Fibroblast of villous mesenchyme (primary cell): ENCODE data around the gene SLC36A3. TPM values are rescaled to one million over a fixed set of nuclear protein-coding genes. Genes with fewer than 3 reads are reported as not detected.
A peak's percentile ranks its signal among the peaks of the same experiment; 100 is the strongest.
"Not testable (repeated sequence)": the region's sequence is repeated elsewhere in the genome, so short reads cannot be mapped to it uniquely, and the experiment has no call there.

Experiments used
- DNase-seq: peaks from one replicate; pipeline ENCODE4 v3.0.0-alpha.2; 2010; ENCODE audit warnings: low read depth
- H3K4me3 ChIP-seq: 2 replicates; pipeline ENCODE4 v1.5.1; 2011; ENCODE audit warnings: low read depth, mild to moderate bottlenecking, low read length
- CTCF ChIP-seq: IDR thresholded peaks from 2 replicates; pipeline ENCODE4 v1.5.1; 2012; ENCODE audit warnings: low read depth, mild to moderate bottlenecking, low read length; ENCODE audit not compliant: insufficient read depth
- total RNA-seq: library from RNA; depleted of rRNA; stranded (reverse); fragments of >200 nt; gene quantifications from 2 replicates; pipeline ENCODE4 v1.2.3, GENCODE V29; 2012

SLC36A3 gene
- total RNA-seq, 1 donor, result not detected

GRCh38 chr5:151310932-151311331 is 7.4 kb upstream of the SLC36A3 start:
- TF ChIP-seq CTCF, result no peak
- no peak overlapping the region for H3K4me3 ChIP-seq

DNA sequence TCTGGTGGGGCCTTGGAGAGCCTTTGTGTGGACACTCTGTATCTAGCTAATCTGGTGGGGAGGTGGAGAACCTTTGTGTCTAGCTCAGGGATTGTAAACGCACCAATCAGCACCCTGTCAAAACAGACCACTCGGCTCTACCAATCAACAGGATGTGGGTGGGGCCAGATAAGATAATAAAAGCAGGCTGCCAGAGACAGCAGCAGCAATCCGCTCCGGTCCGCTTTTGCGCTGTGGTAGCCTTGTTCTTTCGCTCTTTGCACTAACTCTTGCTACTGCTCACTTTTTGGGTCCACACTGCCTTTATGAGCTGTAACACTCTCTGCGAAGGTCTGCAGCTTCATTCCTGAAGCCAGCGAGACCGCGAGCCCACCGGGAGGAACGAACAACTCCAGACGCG is 6.3 kb upstream of the SLC36A3 start:
- not testable (repeated sequence) for DNase-seq, H3K4me3 ChIP-seq

More at GRCh38 chr5:151310932-151311331, 7.4 kb upstream of the SLC36A3 start:
- DNase-seq, result no peak

DNA sequence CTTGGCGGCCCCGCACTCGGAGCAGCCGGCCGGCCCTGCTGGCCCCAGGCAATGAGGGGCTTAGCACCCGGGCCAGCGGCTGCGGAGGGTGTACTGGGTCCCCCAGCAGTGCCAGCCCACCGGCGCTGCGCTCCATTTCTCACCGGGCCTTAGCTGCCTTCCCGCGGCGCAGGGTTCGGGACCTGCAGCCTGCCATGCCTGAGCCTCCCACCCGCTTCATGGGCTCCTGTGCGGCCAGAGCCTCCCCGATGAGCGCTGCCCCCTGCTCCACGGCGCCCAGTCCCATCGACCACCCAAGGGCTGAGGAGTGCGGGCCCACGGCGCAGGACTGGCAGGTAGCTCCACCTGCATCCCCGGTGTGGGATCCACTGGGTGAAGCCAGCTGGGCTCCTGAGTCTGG is 5.7 kb upstream of the SLC36A3 start:
- not testable (repeated sequence) for DNase-seq, H3K4me3 ChIP-seq

- peak; percentile 34 for TF ChIP-seq CTCF
- peak; percentile 42 for DNase-seq
- no peak overlapping the region for H3K4me3 ChIP-seq
Observed at GRCh38 chr5:151298063-151298855, 5.3 kb downstream of the SLC36A3 start.

- no peak for TF ChIP-seq CTCF
- no peak for DNase-seq
- no peak overlapping the region for H3K4me3 ChIP-seq
Observed at GRCh38 chr5:151296974-151297373, 6.6 kb downstream of the SLC36A3 start.

DNA sequence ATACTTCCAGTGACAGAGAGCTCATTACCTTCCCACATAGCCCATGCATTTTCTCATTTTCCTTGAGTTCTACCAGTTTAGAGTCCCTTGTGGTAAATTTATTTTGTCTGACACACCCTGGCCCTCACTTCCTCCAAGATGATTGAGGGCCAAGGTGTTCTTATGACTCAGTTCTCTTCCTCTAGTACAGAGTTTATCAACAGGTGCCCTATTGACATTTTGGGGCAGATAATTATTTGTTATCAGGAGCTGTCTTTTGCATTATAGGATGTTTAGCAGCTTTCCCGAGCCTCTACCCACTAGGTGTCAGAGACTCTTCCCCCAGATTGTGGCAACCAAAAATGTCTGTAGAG is 7.1 kb downstream of the SLC36A3 start:
- no peak for TF ChIP-seq CTCF
- no peak overlapping the region for H3K4me3 ChIP-seq
- DNase-seq, result no peak

DNA sequence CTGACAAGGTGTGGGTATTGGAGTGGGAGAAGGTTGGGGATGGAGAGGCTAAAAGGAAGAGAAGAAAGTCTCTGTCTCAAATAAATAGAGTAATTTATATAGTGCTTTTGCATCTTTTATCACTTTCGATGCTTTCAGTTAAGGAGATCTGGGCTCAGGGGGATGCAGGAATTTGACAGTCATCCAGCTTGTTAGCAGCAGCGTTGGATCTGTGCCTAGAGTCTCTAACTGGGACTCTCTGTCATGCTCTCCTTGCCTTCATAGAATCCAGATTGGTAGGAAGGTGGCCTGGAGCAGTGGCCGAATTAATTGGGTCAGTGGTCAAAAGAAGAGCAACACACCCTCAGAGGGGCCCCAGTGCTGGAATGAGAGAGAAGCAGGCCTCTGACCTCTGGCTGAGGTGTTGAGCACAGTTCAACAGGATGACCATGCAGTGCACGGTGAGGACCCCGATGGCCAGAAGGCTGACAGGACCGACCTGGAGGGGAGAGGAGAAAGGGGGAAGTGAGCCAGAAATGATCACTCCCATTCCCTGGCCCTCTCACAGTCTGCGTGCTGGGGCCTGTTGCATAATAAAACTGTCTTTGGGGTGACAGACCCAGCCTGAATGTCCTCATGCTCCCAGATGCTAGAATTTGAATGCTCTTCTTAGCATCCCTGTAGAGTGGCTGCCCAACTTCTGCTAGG is 7.6 kb downstream of the SLC36A3 start:
- TF ChIP-seq CTCF, result no peak
- no peak overlapping the region for H3K4me3 ChIP-seq
- no peak for DNase-seq

DNA sequence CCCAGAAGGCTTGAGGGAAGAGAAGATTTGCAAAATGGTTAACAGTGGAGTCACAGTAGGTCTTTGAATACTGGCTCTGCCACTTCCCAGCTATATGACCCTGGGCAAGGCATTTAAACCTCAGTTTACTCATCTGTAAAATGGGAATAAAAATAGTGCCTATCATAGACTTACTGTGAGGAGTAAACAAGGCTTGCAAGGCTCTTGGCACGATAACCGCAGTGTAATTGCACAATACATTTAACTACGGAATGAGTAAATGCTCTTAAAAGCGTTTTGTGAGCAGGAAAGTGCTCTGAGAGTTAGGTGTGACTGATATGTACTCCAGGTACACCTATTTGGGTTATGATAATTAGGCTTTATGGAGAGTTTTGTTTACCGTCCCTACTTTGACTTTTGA is 8.4 kb downstream of the SLC36A3 start:
- no peak overlapping the region for H3K4me3 ChIP-seq
- DNase-seq, result peak; percentile 26
- TF ChIP-seq CTCF, result no peak
